ENCODE measurements around the gene PLAA. TPM values are rescaled to one million over a fixed set of nuclear protein-coding genes. Genes with fewer than 3 reads are reported as not detected.

Gene PLAA
- polyA plus RNA-seq, 3 donors from 2014 or later, result 11.4 to 26.5 (median 24.2) TPM

DNA sequence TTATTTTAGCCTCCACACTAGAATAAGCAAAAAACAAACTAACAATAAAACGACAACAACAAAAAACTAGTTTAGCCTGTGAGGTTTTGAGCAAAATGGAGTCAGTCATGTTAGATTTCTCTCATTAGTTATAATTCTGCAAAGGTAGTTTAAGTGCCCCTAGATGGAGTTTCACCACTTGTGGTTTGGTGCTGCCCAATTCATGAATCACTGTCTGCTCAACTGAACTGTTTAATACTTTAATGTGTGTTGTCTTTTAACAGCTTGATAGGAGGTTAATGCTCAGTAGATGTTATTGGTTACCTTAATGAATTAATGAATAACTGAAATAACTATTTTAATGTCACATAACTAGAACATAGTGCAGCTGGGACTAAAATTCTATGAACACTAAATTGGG is 3.5 kb upstream of the PLAA start:
- Mint-ChIP-seq H3K27me3 (ENCODE audit: low read depth in 3 of 3) (peaks cover 9 to 17% (median 11%) of the 10 kb centered on the region in 3 donors), H3K27ac (no peak overlapping the region), H3K4me3 (no peak overlapping the region), H3K36me3 (no peaks in the 10 kb centered on the region), H3K4me1 (peaks cover 32 to 41% of the 10 kb centered on the region in 2 donors), H3K9me3 (no peaks in the 10 kb centered on the region)
- DNase-seq, result no peak

DNA sequence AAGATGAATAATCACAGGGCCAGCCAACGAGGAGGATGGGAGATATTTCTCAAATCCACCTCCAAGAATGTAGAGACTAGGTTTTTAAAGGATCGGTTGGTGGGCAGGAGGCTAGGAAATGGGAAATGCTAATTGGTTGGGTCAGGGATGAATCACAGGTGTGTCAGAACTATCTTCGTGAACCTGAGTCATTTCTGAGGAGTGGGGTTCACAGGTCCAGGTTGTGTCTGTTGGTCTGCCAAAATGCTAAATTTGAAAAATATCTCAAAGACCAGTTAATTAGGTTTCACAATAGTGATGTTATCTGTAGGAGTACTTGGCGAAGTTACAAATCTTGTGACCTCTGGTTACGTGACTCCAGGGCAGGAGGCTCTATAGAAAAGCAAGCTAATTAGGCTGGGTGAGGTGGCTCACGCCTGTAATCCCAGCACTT is 2.6 kb upstream of the PLAA start:
- H3K4me3 Mint-ChIP-seq, result no peak overlapping the region
- H3K27ac Mint-ChIP-seq, result no peak overlapping the region

DNA sequence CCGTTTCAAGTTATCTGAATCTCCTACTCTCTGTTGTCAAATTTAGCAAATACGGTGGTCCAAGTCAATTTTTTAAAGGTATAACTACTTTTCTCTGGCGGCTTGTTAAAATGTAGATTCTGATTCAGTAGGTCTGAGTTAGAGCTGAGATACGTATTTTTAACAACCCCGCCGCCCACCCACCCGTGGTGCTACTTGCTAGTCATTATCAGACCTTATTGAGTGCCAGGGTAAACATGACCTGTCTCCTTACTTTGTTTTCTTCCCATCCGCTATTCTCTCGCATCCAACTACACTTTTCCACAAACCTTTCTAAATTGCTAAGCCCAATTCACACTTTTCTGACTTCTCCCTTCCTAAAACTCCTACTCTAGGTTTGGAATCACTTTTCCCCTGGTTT is 694 bp upstream of the PLAA start:
- H3K9me3 Mint-ChIP-seq, result no peaks in the 10 kb centered on the region
- H3K27me3 Mint-ChIP-seq (ENCODE audit: low read depth in 3 of 3), result peaks cover 7 to 15% (median 11%) of the 10 kb centered on the region in 3 donors
- H3K27ac Mint-ChIP-seq, result peak overlapping the region; percentile 98 to 100 (median 100)
- H3K36me3 Mint-ChIP-seq, result no peaks in the 10 kb centered on the region
- H3K4me1 Mint-ChIP-seq, result peaks cover 46 to 50% of the 10 kb centered on the region in 2 donors
- H3K4me3 Mint-ChIP-seq, result peak overlapping the region; percentile 95 to 99 (median 98)
- DNase-seq, result no peak

More for the DNA sequence above, 2.6 kb upstream of the PLAA start:
- no peaks in the 10 kb centered on the region for H3K36me3 Mint-ChIP-seq
- DNase-seq, result no peak
- H3K9me3 Mint-ChIP-seq, result no peaks in the 10 kb centered on the region
- H3K4me1 Mint-ChIP-seq, result peaks cover 32 to 37% of the 10 kb centered on the region in 2 donors
- peaks cover 7 to 17% (median 11%) of the 10 kb centered on the region in 3 donors for H3K27me3 Mint-ChIP-seq (ENCODE audit: low read depth in 3 of 3)

DNA sequence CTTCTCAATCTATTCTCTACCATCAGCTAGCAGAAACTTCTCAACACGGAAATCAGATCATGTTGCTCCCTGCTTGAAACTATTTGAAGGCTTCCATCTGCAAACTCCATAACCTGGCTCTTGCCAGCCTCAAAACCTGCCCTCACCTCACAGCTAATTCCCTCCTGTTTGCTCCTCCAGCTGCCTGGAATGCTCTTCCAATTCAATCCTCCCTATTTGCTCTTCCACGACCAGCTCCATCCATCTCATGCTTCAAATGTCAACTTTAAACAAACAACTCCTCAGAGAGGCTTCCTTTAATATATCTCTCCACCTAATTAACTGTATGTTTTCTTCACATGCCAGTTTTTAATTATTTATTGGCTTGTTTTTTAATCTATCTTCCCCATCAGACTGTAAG is 1.5 kb downstream of the PLAA start:
- Mint-ChIP-seq H3K4me3 (peak overlapping the region; percentile 95 to 99 (median 98)), H3K4me1 (peaks cover 61 to 71% of the 10 kb centered on the region in 2 donors), H3K9me3 (no peaks in the 10 kb centered on the region), H3K36me3 (no peaks in the 10 kb centered on the region), H3K27me3 (ENCODE audit: low read depth in 3 of 3) (peaks cover 7 to 15% (median 11%) of the 10 kb centered on the region in 3 donors), H3K27ac (peak overlapping the region; percentile 98 to 100 (median 100))
- no peak for DNase-seq

DNA sequence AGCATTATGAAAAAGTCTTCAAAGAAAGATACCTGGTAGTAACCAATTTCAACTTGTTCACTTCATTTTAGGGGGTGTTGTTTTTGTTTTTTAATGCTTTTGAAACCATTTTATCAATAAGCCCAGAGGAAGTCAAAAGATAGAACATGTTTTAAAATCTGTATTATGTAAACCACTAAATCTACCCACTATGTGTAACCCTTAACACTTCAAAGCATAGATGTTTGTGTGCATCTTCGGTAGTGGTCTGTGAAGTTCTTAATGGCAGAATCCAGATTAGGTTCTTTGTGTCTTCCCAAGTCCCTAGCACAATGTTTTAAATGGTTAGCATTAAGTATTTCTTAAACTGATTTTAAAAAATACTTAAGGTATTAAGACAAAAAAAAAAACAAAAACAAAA is 6.3 kb downstream of the PLAA start:
- peak overlapping the region in 2 of 5 donors; percentile 2 to 9 for H3K4me3 Mint-ChIP-seq
- no peaks in the 10 kb centered on the region for H3K27me3 Mint-ChIP-seq (ENCODE audit: low read depth in 3 of 3)
- H3K27ac Mint-ChIP-seq, result peak overlapping the region; percentile 0 to 71 (median 30)
- peaks cover 72 to 91% of the 10 kb centered on the region in 2 donors for H3K4me1 Mint-ChIP-seq
- peaks cover 0 to 9% (median 6%) of the 10 kb centered on the region in 6 donors for H3K9me3 Mint-ChIP-seq
- DNase-seq, result no peak
- H3K36me3 Mint-ChIP-seq, result peaks cover 4 to 11% (median 8%) of the 10 kb centered on the region in 3 donors

DNA sequence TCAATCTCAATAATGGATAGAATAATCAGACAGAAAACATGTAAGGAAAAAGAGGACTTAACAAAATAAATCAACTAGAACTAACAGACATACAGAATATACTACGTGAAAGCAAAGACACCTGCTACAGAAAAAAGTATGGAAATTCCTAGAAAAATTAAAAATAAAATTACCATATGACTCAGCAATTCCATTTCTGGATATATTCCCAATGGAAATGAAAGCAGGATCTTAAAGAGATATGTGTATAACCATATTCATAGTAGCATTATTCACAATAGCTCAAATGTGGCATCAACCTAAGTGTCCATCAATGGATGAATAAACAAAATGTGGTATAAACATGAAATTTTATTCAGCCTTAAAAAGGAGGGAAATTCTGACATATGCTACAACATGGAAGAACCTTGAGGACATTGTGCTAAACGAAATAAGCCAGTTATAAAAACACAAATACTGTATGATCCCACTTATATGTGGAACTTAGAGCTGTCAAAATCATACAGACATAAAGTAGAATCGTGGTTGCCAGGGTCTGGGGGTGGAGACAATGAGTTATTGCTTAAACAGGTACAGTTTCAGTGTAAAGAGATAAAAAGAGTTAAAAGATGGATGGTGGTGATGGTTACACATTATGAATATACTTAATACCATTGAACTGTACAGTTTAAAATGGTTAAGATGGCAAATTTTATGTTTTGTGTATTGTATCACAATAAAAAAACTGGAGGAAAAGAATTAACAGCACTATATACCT is 6.9 kb downstream of the PLAA start:
- H3K27me3 Mint-ChIP-seq (ENCODE audit: low read depth in 3 of 3), result no peaks in the 10 kb centered on the region
- H3K4me1 Mint-ChIP-seq, result peaks cover 71 to 91% of the 10 kb centered on the region in 2 donors
- H3K27ac Mint-ChIP-seq, result peak overlapping the region; percentile 0 to 64 (median 28)
- peaks cover 4 to 11% (median 8%) of the 10 kb centered on the region in 3 donors for H3K36me3 Mint-ChIP-seq
- DNase-seq, result no peak
- H3K9me3 Mint-ChIP-seq, result peaks cover 0 to 9% (median 6%) of the 10 kb centered on the region in 6 donors
- H3K4me3 Mint-ChIP-seq, result peak overlapping the region in 3 of 5 donors; percentile 2 to 9 (median 6)

DNA sequence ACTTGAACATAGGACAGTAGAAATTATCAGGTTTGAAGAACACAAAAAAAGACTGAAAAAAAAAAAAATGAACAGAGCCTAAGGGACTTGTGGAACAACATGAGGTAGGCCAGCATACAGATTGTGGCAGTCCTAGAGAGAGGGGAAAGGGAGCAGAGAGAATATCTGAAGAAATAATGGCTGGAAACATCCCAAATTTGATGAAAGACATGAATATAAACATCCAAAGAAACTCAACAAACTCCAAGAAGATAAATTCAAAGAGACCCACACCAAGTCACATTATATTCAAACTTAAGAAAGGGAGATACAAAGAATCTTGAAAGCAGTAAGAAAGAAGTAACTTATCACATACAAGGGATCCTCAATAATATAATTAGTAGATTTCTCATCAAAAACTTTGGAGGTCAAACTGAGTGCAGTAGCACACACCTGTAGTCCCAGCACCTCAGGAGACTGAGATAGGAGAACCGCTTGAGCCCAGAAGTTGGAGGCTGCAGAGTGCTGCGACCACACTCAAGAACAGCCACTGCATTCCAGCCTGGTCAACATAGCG is 9.1 kb downstream of the PLAA start:
- H3K4me3 Mint-ChIP-seq, result peak overlapping the region in 1 of 5 donors; percentile 2
- peaks cover 0 to 9% (median 6%) of the 10 kb centered on the region in 6 donors for H3K9me3 Mint-ChIP-seq
- DNase-seq, result no peak
- peak overlapping the region in 1 of 6 donors; percentile 45 for H3K27ac Mint-ChIP-seq
- H3K36me3 Mint-ChIP-seq, result peaks cover 4 to 11% (median 8%) of the 10 kb centered on the region in 3 donors
- H3K4me1 Mint-ChIP-seq, result peaks cover 54 to 87% of the 10 kb centered on the region in 2 donors
- H3K27me3 Mint-ChIP-seq (ENCODE audit: low read depth in 3 of 3), result no peaks in the 10 kb centered on the region

DNA sequence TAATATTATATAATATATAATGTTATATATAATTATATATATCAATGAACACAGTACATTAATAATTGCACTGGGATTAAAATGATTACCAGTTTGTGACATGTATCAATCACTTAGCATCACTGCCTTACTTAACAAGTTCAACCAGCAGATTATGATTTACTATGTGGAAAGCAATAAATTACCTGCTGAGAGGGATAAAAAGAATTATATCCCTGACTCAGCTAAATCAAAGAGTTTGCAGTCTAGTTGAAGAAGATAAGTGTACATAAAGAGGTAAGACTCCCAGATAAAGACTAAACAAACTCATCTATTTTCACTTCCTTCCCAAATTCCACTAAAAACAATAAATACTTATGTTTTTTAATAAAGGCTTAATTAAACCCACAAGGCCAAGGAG is 11.2 kb downstream of the PLAA start:
- Mint-ChIP-seq H3K4me3 (no peak overlapping the region), H3K27ac (no peak overlapping the region)

DNA sequence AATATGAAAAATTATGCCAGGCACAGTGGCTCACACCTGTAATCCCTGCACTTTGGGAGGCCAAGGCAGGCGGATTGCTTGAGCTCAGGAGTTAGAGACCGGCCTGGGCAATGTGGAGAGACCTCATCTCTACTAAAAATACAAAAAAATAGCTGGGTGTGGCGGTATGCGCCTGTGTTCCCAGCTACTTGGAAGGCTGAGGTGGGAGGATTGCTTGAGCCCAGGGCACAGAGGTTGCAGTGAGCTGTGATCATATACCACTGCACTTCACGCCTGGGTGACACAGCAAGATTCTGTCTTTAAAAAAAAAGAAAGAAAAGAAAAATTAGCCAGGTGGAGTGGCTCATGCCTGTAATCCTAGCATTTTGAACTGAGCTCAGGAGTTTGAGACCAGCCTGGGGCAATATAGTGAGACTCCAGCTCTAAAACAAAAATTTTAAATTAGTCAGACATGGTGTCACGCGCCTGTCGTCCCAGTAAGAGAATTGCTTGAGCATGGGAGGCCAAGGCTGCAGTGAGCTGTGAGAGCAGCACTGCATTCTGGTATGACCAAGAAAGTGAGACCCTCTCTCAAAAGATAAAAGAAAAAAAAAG is 18.0 kb downstream of the PLAA start:
- no peaks in the 10 kb centered on the region for H3K27me3 Mint-ChIP-seq (ENCODE audit: low read depth in 3 of 3)
- no peak for DNase-seq
- no peak overlapping the region for H3K27ac Mint-ChIP-seq
- no peak overlapping the region for H3K4me3 Mint-ChIP-seq
- peaks cover 5 to 27% of the 10 kb centered on the region in 2 donors for H3K4me1 Mint-ChIP-seq
- H3K9me3 Mint-ChIP-seq, result no peaks in the 10 kb centered on the region
- H3K36me3 Mint-ChIP-seq, result peaks cover 21 to 33% (median 26%) of the 10 kb centered on the region in 3 donors

More for the DNA sequence above, 11.2 kb downstream of the PLAA start:
- peaks cover 43 to 83% of the 10 kb centered on the region in 2 donors for H3K4me1 Mint-ChIP-seq
- no peaks in the 10 kb centered on the region for H3K27me3 Mint-ChIP-seq (ENCODE audit: low read depth in 3 of 3)
- peaks cover 4 to 13% (median 11%) of the 10 kb centered on the region in 3 donors for H3K36me3 Mint-ChIP-seq
- no peak for DNase-seq
- peaks cover 0 to 9% (median 6%) of the 10 kb centered on the region in 6 donors for H3K9me3 Mint-ChIP-seq

DNA sequence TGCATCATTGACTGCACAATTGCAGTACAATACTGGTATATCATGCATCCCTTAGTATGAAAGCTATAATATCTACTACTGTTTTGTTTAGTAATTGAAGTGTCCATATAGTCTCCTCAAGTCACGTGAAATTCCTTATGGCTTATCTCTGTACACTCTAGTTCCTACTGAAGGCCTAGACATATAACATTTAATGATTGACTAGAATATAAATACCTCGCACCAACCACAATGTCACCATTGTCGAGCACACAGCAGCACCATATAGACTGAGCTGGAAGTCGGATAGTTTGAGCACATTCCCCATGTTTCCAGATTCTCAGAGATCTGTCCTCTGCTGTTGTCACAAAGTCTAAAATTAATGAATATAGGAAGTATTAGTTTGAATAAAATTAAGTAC is 21.4 kb downstream of the PLAA start:
- H3K9me3 Mint-ChIP-seq, result no peaks in the 10 kb centered on the region
- peaks cover 34 to 52% (median 45%) of the 10 kb centered on the region in 3 donors for H3K36me3 Mint-ChIP-seq
- no peak for DNase-seq
- H3K4me3 Mint-ChIP-seq, result no peak overlapping the region
- peaks cover 2 to 7% of the 10 kb centered on the region in 2 donors for H3K4me1 Mint-ChIP-seq
- H3K27ac Mint-ChIP-seq, result no peak overlapping the region
- no peaks in the 10 kb centered on the region for H3K27me3 Mint-ChIP-seq (ENCODE audit: low read depth in 3 of 3)

DNA sequence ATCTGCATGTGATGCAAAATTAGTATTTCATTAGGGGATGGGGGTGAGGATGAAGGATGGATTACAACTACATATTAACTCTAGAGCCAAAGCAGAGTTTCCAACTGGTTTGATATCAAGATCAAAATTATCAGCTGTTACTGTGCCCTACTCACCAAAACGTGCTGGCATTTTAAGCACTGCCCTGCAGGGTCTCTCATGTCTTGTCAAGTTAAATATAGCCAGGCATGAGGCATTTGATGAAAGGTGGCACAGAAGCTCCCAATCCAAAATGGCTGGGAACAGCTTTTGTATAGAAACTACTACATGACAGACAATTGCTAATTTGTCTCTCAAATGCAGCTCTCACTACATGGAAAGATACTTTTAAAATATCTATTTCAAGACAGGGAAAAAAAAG is 27.3 kb downstream of the PLAA start:
- peaks cover 39 to 77% (median 54%) of the 10 kb centered on the region in 3 donors for H3K36me3 Mint-ChIP-seq
- no peaks in the 10 kb centered on the region for H3K9me3 Mint-ChIP-seq
- H3K27ac Mint-ChIP-seq, result no peak overlapping the region
- no peak for DNase-seq
- H3K27me3 Mint-ChIP-seq (ENCODE audit: low read depth in 3 of 3), result peaks cover 0 to 2% (median 0%) of the 10 kb centered on the region in 3 donors
- H3K4me3 Mint-ChIP-seq, result no peak overlapping the region
- no peaks in the 10 kb centered on the region for H3K4me1 Mint-ChIP-seq

DNA sequence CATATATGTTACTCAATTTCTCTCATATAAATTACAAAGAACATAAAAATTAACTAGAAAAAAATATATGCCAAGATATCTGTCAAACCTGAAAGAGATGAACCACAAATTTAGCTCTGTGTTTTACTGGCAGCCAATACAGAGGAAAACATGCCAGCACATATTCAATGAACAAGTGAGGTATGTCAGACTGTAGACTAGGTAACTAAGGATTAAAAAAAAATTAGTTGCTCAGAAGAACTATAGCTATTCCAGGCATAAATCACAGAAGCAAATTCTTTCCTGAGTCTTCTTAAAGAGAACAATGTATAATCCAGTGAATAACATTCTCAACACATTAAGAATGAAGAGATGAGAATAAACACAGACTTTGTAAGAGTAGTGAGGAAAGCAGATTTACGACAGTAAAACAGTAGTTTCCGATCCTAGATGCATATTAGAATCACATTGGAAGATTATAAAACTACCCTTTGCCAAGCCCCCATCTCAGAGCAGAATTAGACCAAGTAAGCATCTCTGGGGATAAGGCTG is 33.8 kb downstream of the PLAA start:
- H3K4me1 Mint-ChIP-seq, result no peaks in the 10 kb centered on the region
- H3K27ac Mint-ChIP-seq, result no peak overlapping the region
- peaks cover 21 to 57% (median 33%) of the 10 kb centered on the region in 3 donors for H3K36me3 Mint-ChIP-seq
- DNase-seq, result no peak
- H3K9me3 Mint-ChIP-seq, result no peaks in the 10 kb centered on the region
- H3K27me3 Mint-ChIP-seq (ENCODE audit: low read depth in 3 of 3), result peaks cover 0 to 2% (median 0%) of the 10 kb centered on the region in 3 donors
- no peak overlapping the region for H3K4me3 Mint-ChIP-seq

DNA sequence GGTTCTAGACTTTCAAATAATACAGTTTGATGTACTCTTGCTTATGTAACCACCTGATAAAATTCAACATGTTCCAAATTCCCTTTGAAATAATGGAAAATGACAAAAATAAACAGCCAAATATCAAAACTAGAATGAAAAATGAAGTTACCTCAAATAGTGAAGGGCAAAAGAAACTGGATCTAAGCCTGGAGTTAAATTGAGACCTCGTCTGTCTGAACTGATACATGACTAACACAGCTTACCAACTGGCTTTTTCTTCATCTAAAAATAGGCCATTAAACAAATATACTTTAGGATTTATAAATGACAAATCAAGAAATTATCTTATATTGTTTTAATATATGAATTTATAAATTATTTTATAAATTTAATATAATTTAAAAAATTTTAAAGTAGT is 42.4 kb downstream of the PLAA start:
- Mint-ChIP-seq H3K27me3 (ENCODE audit: low read depth in 3 of 3) (peaks cover 0 to 2% (median 0%) of the 10 kb centered on the region in 3 donors), H3K9me3 (no peaks in the 10 kb centered on the region), H3K36me3 (peaks cover 21 to 39% (median 28%) of the 10 kb centered on the region in 3 donors), H3K27ac (no peak overlapping the region), H3K4me1 (no peaks in the 10 kb centered on the region), H3K4me3 (no peak overlapping the region)
- DNase-seq, result no peak
